Ishikawa (cell line): Measurements from ENCODE around the gene HNRNPL.

Experiments used
- CEBPB ChIP-seq: IDR thresholded peaks from 2 replicates; pipeline ENCODE4 v1.6.1; 2012
- CREB1 ChIP-seq: IDR thresholded peaks from 2 replicates; pipeline ENCODE4 v1.6.1; 2012; ENCODE audit warnings: low read depth
- EGR1 ChIP-seq: IDR thresholded peaks from 2 replicates; pipeline ENCODE4 v1.6.1; 2012
- EP300 ChIP-seq: IDR thresholded peaks from 2 replicates; pipeline ENCODE4 v1.6.1; 2012; ENCODE audit warnings: borderline replicate concordance
- FOXM1 ChIP-seq: IDR thresholded peaks from 2 replicates; pipeline ENCODE4 v1.6.1; 2012; ENCODE audit warnings: low read depth, borderline replicate concordance
- MAX ChIP-seq: IDR thresholded peaks from 2 replicates; pipeline ENCODE4 v1.6.1; 2012
- NFIC ChIP-seq: IDR thresholded peaks from 2 replicates; pipeline ENCODE4 v1.6.1; 2012
- RAD21 ChIP-seq: IDR thresholded peaks from 2 replicates; pipeline ENCODE4 v1.6.1; 2012; ENCODE audit warnings: low read depth
- TAF1 ChIP-seq: IDR thresholded peaks from 2 replicates; pipeline ENCODE4 v1.6.1; 2012; ENCODE audit warnings: low read depth, mild to moderate bottlenecking
- TCF12 ChIP-seq: IDR thresholded peaks from 2 replicates; pipeline ENCODE4 v1.6.1; 2012; ENCODE audit warnings: low read depth
- TEAD4 ChIP-seq: IDR thresholded peaks from 2 replicates; pipeline ENCODE4 v1.6.1; 2012
- YY1 ChIP-seq: IDR thresholded peaks from 2 replicates; pipeline ENCODE4 v1.6.1; 2012; ENCODE audit warnings: low read depth
- ZBTB7A ChIP-seq: IDR thresholded peaks from 2 replicates; pipeline ENCODE4 v1.6.1; 2012; ENCODE audit warnings: low read depth
- TF ChIP-seq, protein P1 (sequence below): IDR thresholded peaks from 2 replicates; pipeline ENCODE4 v1.6.1; 2012
- TF ChIP-seq, protein P2 (sequence below): IDR thresholded peaks from 2 replicates; pipeline ENCODE4 v1.6.1; 2012; ENCODE audit warnings: low read depth, mild to moderate bottlenecking

HNRNPL gene

DNA sequence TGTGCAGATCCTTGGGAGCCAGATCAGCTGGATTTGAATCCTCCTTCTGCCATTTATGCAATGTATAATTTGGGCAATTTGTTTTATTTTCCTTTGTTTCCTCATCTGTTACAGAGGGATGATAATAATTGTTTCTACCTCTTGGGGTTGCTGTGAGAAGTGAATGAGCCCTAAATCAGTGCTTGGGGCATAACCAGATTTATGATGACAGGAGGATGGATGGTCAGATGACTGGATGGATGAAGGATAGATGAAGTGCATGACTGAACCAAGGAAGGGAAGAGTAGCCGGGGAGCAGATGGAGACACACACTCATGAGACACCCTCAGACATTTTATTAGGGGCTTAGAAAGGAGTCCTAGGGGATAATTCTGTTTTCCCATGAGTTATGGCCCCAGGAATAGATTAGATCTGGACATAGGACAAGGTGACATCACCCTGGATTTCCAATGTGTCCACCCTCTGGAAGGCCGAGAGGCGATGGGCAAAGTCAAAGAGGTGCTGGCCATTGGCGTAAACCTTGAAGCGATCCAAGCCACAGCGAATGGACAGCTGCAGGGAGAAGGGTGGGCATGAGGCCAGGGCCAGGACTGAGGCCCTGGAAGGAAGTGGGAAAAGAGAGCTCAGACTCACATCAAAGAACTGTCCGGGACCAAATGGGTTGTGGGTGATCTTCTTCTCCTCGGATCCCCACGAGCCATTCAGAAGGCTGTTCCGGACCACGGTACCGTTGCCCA is 48.3 kb downstream of the HNRNPL start:
- TF ChIP-seq TCF12 (no peak), TEAD4 (no peak), NFIC (no peak), YY1 (no peak), EP300 (no peak), EGR1 (no peak), RAD21 (no peak), CREB1 (no peak), CEBPB (no peak)
- TF ChIP-seq, protein P1, sequence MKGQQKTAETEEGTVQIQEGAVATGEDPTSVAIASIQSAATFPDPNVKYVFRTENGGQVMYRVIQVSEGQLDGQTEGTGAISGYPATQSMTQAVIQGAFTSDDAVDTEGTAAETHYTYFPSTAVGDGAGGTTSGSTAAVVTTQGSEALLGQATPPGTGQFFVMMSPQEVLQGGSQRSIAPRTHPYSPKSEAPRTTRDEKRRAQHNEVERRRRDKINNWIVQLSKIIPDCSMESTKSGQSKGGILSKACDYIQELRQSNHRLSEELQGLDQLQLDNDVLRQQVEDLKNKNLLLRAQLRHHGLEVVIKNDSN, result no peak

- TF ChIP-seq EGR1 (no peak), CREB1 (no peak), CEBPB (no peak)
- TF ChIP-seq, protein P1, result no peak
These were observed 49.0 kb downstream of the HNRNPL start for GRCh38 chr19:38800577-38801347.

GRCh38 chr19:38799104-38799503 is 50.7 kb downstream of the HNRNPL start:
- TF ChIP-seq YY1 (no peak), TAF1 (no peak), CREB1 (no peak)

- TF ChIP-seq YY1 (no peak), ZBTB7A (no peak), TEAD4 (no peak), EP300 (no peak), CEBPB (no peak), TAF1 (no peak), TCF12 (no peak), RAD21 (no peak), NFIC (no peak), EGR1 (no peak)
- TF ChIP-seq, protein P1, result no peak
- TF ChIP-seq, protein P2, sequence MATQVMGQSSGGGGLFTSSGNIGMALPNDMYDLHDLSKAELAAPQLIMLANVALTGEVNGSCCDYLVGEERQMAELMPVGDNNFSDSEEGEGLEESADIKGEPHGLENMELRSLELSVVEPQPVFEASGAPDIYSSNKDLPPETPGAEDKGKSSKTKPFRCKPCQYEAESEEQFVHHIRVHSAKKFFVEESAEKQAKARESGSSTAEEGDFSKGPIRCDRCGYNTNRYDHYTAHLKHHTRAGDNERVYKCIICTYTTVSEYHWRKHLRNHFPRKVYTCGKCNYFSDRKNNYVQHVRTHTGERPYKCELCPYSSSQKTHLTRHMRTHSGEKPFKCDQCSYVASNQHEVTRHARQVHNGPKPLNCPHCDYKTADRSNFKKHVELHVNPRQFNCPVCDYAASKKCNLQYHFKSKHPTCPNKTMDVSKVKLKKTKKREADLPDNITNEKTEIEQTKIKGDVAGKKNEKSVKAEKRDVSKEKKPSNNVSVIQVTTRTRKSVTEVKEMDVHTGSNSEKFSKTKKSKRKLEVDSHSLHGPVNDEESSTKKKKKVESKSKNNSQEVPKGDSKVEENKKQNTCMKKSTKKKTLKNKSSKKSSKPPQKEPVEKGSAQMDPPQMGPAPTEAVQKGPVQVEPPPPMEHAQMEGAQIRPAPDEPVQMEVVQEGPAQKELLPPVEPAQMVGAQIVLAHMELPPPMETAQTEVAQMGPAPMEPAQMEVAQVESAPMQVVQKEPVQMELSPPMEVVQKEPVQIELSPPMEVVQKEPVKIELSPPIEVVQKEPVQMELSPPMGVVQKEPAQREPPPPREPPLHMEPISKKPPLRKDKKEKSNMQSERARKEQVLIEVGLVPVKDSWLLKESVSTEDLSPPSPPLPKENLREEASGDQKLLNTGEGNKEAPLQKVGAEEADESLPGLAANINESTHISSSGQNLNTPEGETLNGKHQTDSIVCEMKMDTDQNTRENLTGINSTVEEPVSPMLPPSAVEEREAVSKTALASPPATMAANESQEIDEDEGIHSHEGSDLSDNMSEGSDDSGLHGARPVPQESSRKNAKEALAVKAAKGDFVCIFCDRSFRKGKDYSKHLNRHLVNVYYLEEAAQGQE, result no peak
These were observed 53.6 kb downstream of the HNRNPL start for GRCh38 chr19:38796154-38796553.

GRCh38 chr19:38795549-38795948 is 54.2 kb downstream of the HNRNPL start:
- TF ChIP-seq, protein P2, result no peak
- TF ChIP-seq YY1, result no peak
- TF ChIP-seq EGR1, result no peak
- no peak for TF ChIP-seq CREB1
- no peak for TF ChIP-seq RAD21
- no peak for TF ChIP-seq EP300
- TF ChIP-seq TEAD4, result no peak
- TF ChIP-seq, protein P1, result no peak
- no peak for TF ChIP-seq ZBTB7A
- TF ChIP-seq TAF1, result no peak
- no peak for TF ChIP-seq TCF12
- TF ChIP-seq CEBPB, result no peak
- TF ChIP-seq FOXM1, result no peak
- no peak for TF ChIP-seq MAX
- TF ChIP-seq NFIC, result no peak

GRCh38 chr19:38793671-38794070 is 56.1 kb downstream of the HNRNPL start:
- no peak for TF ChIP-seq TCF12
- no peak for TF ChIP-seq FOXM1
- TF ChIP-seq EP300, result no peak
- TF ChIP-seq ZBTB7A, result no peak
- no peak for TF ChIP-seq CEBPB
- TF ChIP-seq YY1, result no peak
- TF ChIP-seq MAX, result no peak
- no peak for TF ChIP-seq EGR1
- no peak for TF ChIP-seq NFIC
- TF ChIP-seq, protein P2, result no peak
- no peak for TF ChIP-seq TAF1
- no peak for TF ChIP-seq TEAD4
- no peak for TF ChIP-seq RAD21
- TF ChIP-seq, protein P1, result no peak
- no peak for TF ChIP-seq CREB1
